GM10266 (cell line): ENCODE data around the gene MAMLD1.

ENCODE experiments used
- DNase-seq: peaks from one replicate; pipeline ENCODE4 v3.0.0; 2012; ENCODE audit errors: extremely low spot score
- CTCF ChIP-seq: IDR thresholded peaks from 2 replicates; pipeline ENCODE4 v1.5.1; 2012; ENCODE audit warnings: mild to moderate bottlenecking, low read depth; ENCODE audit not compliant: control insufficient read depth, insufficient read depth; ENCODE audit errors: missing control alignments

Gene MAMLD1

GRCh38 chrX:150537851-150538250, 174.7 kb downstream of the MAMLD1 start:
- DNase-seq, result no peak
- TF ChIP-seq CTCF, result no peak

GRCh38 chrX:150540965-150541364, 177.8 kb downstream of the MAMLD1 start:
- TF ChIP-seq CTCF, result no peak
- no peak for DNase-seq

- no peak for TF ChIP-seq CTCF
- DNase-seq, result peak; percentile 10
Measured at GRCh38 chrX:150542846-150543229, 179.7 kb downstream of the MAMLD1 start.

GRCh38 chrX:150543230-150544155, 180.4 kb downstream of the MAMLD1 start:
- peak; percentile 39 for DNase-seq
- no peak for TF ChIP-seq CTCF

GRCh38 chrX:150544222-150544787, 181.2 kb downstream of the MAMLD1 start:
- TF ChIP-seq CTCF, result peak; percentile 10
- DNase-seq, result peak; percentile 12

- no peak for TF ChIP-seq CTCF
- no peak for DNase-seq
Measured at GRCh38 chrX:150544835-150545770, 182.0 kb downstream of the MAMLD1 start.

- no peak for DNase-seq
- no peak for TF ChIP-seq CTCF
Measured at GRCh38 chrX:150546711-150547153, 183.6 kb downstream of the MAMLD1 start.
